ENCODE results near the gene MNAT1.
A peak's percentile ranks its signal among the peaks of the same experiment; 100 is the strongest.
"Not testable (repeated sequence)": the region's sequence is repeated elsewhere in the genome, so short reads cannot be mapped to it uniquely, and the experiment has no call there.

MNAT1 gene

DNA sequence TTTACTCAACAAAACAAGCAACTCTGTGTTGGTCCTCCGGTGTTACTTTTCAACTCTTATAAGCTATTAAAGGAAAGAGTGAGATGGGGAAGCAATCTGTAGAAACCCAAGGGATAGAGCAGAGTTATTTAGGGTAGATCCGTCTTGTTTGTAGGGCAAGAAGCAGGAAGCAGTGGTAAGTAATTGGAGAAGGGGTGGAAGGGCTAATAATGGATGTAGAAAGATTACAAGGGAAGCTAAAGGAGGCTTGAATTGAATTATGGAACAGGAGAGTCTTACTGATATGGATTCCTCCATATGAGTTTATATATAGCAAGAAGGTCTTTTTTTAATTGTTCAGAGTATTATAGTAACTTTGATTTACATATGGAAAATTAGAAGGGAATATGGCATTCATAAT, 72.7 kb downstream of the MNAT1 start:
- no peak for DNase-seq

- DNase-seq, result peak; percentile 6
These were observed 73.4 kb downstream of the MNAT1 start for GRCh38 chr14:60807971-60808370.

GRCh38 chr14:60812987-60813386, 78.4 kb downstream of the MNAT1 start:
- no peak for DNase-seq

DNA sequence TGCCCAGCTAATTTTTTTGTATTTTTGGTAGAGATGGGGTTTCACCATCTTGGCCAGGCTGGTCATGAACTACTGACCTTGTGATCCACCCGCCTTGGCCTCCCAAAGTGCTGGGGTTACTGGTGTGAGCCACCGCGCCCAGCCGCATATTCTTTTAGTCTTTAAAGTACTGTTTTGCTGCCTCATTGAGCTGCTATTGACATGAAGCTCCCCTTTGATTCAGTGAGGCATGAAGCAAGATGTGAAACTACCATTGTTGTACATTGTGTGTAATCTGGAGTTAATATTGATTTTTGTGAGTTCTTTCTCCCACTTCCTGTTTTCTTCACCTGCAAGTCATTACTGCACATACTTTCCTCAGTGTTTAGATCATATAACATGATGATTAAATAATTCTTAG, 80.8 kb downstream of the MNAT1 start:
- DNase-seq, result peak; percentile 6

- DNase-seq, result no peak
These were observed 82.6 kb downstream of the MNAT1 start for GRCh38 chr14:60817113-60817512.

DNA sequence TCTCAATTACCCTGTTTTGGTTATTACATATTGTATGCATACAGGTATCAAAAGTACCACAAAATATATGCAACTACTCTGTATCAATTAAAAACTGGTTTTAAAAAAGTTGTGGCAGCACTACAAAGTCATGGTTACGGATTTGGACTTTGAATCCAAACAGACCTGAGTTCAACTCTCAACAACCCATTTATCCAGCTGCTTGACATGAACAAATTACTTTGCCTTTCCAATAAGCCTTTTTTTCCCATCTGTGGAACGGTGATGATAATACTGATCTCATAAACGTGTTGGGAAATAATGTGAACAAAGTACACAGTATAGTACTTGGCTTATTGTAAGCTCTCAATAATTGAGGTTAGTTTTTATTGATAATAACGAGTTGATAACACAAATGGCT, 85.0 kb downstream of the MNAT1 start:
- DNase-seq, result no peak

DNA sequence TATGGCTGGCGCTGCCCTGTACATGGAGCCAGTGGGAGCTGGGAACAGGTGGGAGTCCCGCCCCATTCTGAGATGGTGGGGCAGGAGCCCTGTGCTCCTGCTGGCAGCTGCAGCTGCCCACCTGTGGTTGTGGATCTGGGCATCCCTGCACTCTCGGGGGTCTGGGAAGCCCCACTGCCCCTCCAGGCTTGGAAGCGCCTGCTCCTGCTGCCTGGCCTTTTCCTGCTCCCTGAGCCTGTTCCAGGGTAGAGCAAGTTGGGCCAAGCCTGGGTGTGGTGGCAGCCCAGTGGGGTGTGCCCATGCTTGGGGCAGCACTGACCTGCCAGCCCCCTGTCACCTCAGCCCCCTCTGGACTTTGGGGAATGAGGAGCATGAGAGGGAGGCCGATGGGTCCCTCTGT, 104.0 kb downstream of the MNAT1 start:
- no peak for DNase-seq

DNA sequence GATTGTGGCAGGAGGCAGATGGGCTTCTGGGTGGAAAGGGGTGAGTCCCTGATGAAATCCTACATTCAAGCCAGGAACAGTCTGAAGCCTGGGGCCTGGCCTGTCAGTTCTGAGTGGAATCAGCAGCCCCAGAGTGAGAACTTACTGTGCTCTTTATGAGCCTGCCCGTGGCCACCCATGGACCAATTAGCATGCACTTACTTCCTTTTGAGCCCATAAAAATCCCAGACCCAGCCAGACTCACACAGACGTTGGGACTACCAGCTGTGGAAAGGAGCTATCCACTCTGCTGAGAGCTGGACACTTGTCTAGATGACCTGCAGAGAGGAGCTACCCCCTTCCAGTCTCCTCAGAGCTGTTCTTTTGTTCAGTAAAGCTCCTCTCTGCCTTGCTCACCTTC, 104.5 kb downstream of the MNAT1 start:
- DNase-seq, result no peak

- no peak for DNase-seq
These were observed 105.1 kb downstream of the MNAT1 start for GRCh38 chr14:60839657-60840056.

- no peak for DNase-seq
These were observed 105.8 kb downstream of the MNAT1 start for GRCh38 chr14:60840313-60840712.

DNA sequence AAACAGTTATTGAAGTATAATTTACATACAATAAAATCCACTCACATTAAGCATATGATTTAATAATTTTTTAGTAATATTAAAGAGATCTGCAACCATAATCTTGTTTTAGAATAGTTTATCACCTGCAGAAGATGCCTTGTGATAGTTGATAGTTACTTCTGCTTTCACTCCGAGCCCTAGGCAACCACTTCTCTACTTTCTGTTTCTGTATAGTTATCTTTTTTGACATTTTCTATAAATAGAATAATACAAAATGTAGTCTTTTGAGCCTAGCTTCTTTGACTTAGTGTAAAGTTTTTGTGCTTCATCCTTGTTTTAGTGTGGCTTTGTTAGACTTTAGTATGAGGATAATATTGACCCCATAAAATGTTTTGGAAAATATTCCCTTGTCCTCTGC, 111.0 kb downstream of the MNAT1 start:
- DNase-seq, result no peak

DNA sequence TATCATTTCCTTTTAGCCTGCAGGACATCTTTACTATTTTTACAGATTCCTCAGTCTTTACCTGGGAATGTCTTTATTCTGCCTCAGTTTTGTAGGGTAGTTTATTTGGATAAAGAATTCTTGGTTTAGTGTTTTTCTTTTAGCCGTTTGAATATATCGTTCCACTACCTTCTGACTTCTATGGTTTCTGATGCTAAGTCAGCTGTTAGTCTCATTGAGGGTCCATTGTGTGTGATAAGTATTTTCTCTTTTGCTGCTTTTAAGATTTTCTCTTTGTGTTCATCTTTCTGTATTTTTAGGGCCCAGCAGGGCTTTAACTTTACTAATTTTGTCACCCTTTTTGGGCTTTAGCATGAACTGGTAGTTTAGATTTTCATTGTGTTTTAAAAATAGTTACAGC, 113.5 kb downstream of the MNAT1 start:
- no peak for DNase-seq

DNA sequence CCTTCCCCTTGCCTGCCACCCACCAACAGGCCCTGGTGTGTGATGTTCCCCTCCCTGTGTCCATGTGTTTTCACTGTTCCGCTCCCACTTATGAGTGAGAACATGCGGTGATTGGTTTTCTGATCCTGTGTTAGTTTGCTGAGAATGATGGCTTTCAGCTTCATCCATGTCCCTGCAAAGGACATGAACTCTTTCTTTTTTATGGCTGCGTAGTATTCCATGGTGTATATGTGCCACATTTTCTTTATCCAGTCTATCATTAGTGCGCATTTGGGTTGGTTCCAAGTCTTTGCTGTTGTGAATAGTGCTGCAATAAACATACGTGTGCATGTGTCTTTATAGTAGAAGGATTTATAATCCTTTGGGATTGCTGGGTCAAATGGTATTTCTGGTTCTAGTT, 117.1 kb downstream of the MNAT1 start:
- not testable (repeated sequence) for DNase-seq

GRCh38 chr14:60856111-60856510, 121.5 kb downstream of the MNAT1 start:
- no peak for DNase-seq

GRCh38 chr14:60859525-60859924, 125.0 kb downstream of the MNAT1 start:
- DNase-seq, result no peak

GRCh38 chr14:60861545-60862140, 127.1 kb downstream of the MNAT1 start:
- DNase-seq, result no peak

GRCh38 chr14:60862283-60862682, 127.7 kb downstream of the MNAT1 start:
- no peak for DNase-seq

GRCh38 chr14:60863249-60863648, 128.7 kb downstream of the MNAT1 start:
- DNase-seq, result no peak

GRCh38 chr14:60865378-60866127, 131.0 kb downstream of the MNAT1 start:
- DNase-seq, result no peak

DNA sequence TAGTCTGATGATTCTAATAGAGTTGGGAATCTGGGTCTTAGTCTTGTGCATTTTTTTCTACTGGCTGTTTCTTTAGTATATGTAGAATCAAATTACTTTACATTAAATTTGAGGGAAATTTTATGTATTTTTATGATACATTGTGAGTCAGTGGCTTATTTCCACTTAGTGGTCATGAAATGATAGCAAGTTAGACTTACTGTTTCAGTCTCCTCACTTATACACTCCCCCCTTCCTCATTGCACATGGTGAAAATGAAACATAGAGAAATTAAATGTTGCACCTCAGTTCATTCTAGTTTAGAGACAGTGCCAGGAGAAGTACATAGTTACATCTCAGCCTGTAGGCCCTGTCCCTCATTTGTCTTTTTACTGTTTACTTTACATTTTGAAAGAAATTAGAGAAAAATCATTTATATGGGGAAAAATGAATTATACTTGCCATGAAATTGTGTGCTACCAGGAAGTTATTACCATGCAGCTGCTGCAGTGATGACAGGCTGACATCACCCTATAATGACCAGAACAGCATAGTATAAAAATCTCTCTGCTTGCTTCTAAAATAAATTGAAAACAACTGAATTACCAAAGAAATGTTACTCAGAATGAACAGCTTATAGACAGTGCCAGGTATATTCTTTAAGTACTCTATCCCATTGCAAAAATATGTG, 133.1 kb downstream of the MNAT1 start:
- DNase-seq, result peak; percentile 4

DNA sequence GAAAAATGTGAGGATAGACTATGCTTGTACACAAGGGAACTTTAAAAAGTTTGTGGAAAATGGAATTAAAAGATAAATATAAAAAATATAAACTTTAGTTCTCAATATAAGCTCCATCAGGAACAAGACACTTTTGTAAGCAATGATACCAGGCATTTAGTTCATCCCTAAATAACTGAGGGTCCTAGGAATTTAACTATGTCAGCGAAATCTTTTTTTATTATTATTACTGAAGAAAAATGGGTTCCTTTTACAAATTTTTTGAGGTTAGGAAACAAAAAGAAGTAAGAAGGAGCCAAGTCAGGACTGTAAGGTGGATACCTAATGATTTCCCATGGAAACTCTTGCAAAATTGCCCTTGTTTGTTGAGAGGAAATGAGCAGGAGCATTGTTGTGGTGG, 143.6 kb downstream of the MNAT1 start:
- DNase-seq, result no peak

DNA sequence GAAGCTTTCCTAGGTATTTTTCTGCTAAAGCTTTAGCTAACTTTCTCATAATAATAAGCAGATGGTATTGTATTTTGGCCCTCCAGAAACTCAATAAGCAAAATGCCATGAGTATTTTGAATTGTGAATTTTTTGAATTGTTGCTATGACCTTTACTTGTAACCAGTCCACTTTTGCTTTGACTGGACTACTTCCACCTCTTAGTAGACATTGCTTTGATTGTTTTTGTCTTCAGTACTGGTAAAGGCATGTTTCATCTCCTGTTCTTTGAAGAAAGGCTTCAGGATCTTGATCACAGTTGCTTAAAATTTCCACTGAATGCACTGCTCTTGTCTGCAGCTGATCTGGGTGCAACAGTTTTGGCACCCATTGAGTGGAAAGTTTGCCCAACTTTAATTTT, 144.0 kb downstream of the MNAT1 start:
- peak; percentile 1 for DNase-seq

DNA sequence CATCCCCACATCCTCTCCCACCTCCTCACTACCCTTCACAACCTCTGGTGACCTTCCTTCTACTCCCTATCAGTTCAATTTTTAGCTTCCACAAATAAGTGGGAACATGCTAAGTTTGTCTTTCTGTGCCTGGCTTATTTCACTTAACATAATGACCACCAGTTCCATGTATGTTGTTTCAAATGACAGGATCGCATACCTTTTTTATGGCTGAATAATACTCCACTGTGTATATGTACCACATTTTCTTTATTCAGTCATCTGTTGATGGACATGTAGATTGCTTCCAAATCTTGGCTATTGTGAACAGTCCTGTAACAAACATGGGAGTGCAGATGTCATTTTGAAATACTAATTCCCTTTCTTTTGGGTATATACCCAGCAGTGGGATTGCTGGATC, 147.7 kb downstream of the MNAT1 start:
- no peak for DNase-seq

DNA sequence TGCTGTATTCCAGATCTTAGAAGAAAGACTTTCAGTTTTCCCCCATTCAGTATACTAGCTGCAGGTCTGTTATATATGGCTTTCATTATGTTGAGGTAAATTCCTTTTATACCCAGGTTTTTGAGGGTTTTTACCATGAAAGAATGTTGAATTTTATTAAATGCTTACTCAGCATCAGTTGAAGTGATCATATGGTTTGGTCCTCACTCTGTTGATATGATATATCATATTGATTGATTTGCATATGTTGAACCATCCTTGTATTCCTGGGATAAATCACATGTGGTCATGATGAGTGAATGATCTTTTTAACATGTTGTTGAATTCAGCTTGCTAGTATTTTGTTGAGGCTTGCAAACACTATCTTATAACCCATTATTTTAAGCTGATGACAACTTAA, 149.6 kb downstream of the MNAT1 start:
- DNase-seq, result no peak

All from fibroblast of skin of scalp (primary cell).